PC-3 (cell line): ENCODE results near the gene DLG4.

Experiments
- CTCF ChIP-seq: fragments of 300-600 bp; sonication (generic); conservative IDR thresholded peaks from 2 replicates; pipeline ENCODE4 v1.5.1; 2017; ENCODE audit warnings: antibody characterized with exemption, low read depth, mild to moderate bottlenecking, low read length
- EZH2 ChIP-seq: fragments of 300-600 bp; sonication (generic); IDR thresholded peaks from one replicate; pipeline ENCODE4 v1.6.1; 2017; ENCODE audit warnings: antibody characterized with exemption, mild to moderate bottlenecking, low read length; ENCODE audit not compliant: unreplicated experiment
- EZH2phosphoT487 ChIP-seq: fragments of 300-600 bp; sonication (generic); IDR thresholded peaks from 2 replicates; pipeline ENCODE4 v1.6.1; 2018; ENCODE audit warnings: mild to moderate bottlenecking, antibody characterized with exemption, low read length, borderline replicate concordance

- TF ChIP-seq CTCF = no peak
- no peak for TF ChIP-seq EZH2phosphoT487
- TF ChIP-seq EZH2 = no peak
These were observed 21.6 kb upstream of the DLG4 start for GRCh38 chr17:7241090-7241733.
